Activated naive CD8-positive, alpha-beta T cell treated with anti-CD3 and anti-CD28 coated beads, Interleukin-2, amount 10 ng/mL, durations not matched to agents 7 days and 5 days (primary cell): ENCODE measurements around the gene TNN. TPM values are rescaled to one million over a fixed set of nuclear protein-coding genes. Genes with fewer than 3 reads are reported as not detected.
"Not testable (repeated sequence)": the region's sequence is repeated elsewhere in the genome, so short reads cannot be mapped to it uniquely, and the experiment has no call there.

Source experiments
- ATAC-seq: fragments of 150-1000 bp; cut with Tn5 transposase; one replicate; pipeline ENCODE4 v1.10.0; 2021; ENCODE audit warnings: low read depth, moderate library complexity
- POLR2A ChIA-PET: fragments of 350-600 bp; sonication (Branson Sonifier 250); formaldehyde crosslinking; loops from one replicate; lab custom pipeline; 2021; ENCODE audit warnings: antibody characterized with exemption; lab: Charles Lee
- DNase-seq: peaks from one replicate; pipeline ENCODE4 v3.0.0; 2021
- H3K27ac Mint-ChIP-seq: one replicate; pipeline ENCODE4 v1.8.0; 2022; ENCODE audit warnings: mild to moderate bottlenecking, mixed read lengths
- H3K27me3 Mint-ChIP-seq: one replicate; pipeline ENCODE4 v1.8.0; 2022; ENCODE audit warnings: mild to moderate bottlenecking, moderate library complexity, mixed read lengths
- H3K36me3 Mint-ChIP-seq: one replicate; pipeline ENCODE4 v1.8.0; 2021; ENCODE audit warnings: mild to moderate bottlenecking, mixed read lengths
- H3K4me1 Mint-ChIP-seq: one replicate; pipeline ENCODE4 v1.8.0; 2021; ENCODE audit warnings: mixed read lengths
- H3K4me3 Mint-ChIP-seq: one replicate; pipeline ENCODE4 v1.8.0; 2022; ENCODE audit warnings: mild to moderate bottlenecking, moderate library complexity, mixed read lengths
- H3K9me3 Mint-ChIP-seq: one replicate; pipeline ENCODE4 v1.8.0; 2021; ENCODE audit warnings: mixed read lengths
- total RNA-seq, 2 experiments: library from RNA; stranded (reverse); gene quantifications; one replicate each; pipeline ENCODE4 v1.2.3, GENCODE V29; 2021

TNN gene
- total RNA-seq, 2 experiments from 2014 or later = not detected

- DNase-seq (no peak), ATAC-seq (no peak)
Observed at GRCh38 chr1:175099916-175100315, 32.3 kb downstream of the TNN start.

GRCh38 chr1:175102166-175102565 is 34.5 kb downstream of the TNN start:
- POLR2A ChIA-PET, ATAC-seq, DNase-seq: not testable (repeated sequence)

More at GRCh38 chr1:175099916-175100315, 32.3 kb downstream of the TNN start:
- H3K27me3 Mint-ChIP-seq = no peaks in the 10 kb centered on the region
- peaks cover 3% of the 10 kb centered on the region for H3K9me3 Mint-ChIP-seq
- POLR2A ChIA-PET = no interaction called here
- no peak overlapping the region for H3K4me3 Mint-ChIP-seq
- no peaks in the 10 kb centered on the region for H3K4me1 Mint-ChIP-seq
- no peak overlapping the region for H3K27ac Mint-ChIP-seq
- no peaks in the 10 kb centered on the region for H3K36me3 Mint-ChIP-seq

GRCh38 chr1:175106536-175106935 is 38.9 kb downstream of the TNN start:
- H3K4me3 Mint-ChIP-seq, POLR2A ChIA-PET, H3K27ac Mint-ChIP-seq, H3K4me1 Mint-ChIP-seq, H3K9me3 Mint-ChIP-seq, H3K27me3 Mint-ChIP-seq, DNase-seq, ATAC-seq, H3K36me3 Mint-ChIP-seq: not testable (repeated sequence)

More at GRCh38 chr1:175102166-175102565, 34.5 kb downstream of the TNN start:
- not testable (repeated sequence) for H3K4me1 Mint-ChIP-seq, H3K27ac Mint-ChIP-seq, H3K4me3 Mint-ChIP-seq, H3K27me3 Mint-ChIP-seq, H3K36me3 Mint-ChIP-seq, H3K9me3 Mint-ChIP-seq

- ATAC-seq, H3K27me3 Mint-ChIP-seq, H3K4me3 Mint-ChIP-seq, H3K36me3 Mint-ChIP-seq, H3K4me1 Mint-ChIP-seq, H3K27ac Mint-ChIP-seq, H3K9me3 Mint-ChIP-seq, DNase-seq, POLR2A ChIA-PET: not testable (repeated sequence)
Observed at GRCh38 chr1:175108331-175108820, 40.7 kb downstream of the TNN start.

GRCh38 chr1:175114996-175115395 is 47.4 kb downstream of the TNN start:
- Mint-ChIP-seq H3K27ac (no peak overlapping the region), H3K36me3 (no peaks in the 10 kb centered on the region), H3K4me3 (no peak overlapping the region), H3K9me3 (peaks cover 6% of the 10 kb centered on the region), H3K27me3 (peaks cover 5% of the 10 kb centered on the region), H3K4me1 (no peaks in the 10 kb centered on the region)
- POLR2A ChIA-PET = no interaction called here
- DNase-seq (no peak), ATAC-seq (no peak)

GRCh38 chr1:175116210-175116798 is 48.7 kb downstream of the TNN start:
- no peaks in the 10 kb centered on the region for H3K36me3 Mint-ChIP-seq
- H3K4me3 Mint-ChIP-seq = no peak overlapping the region
- H3K27ac Mint-ChIP-seq = no peak overlapping the region
- no peaks in the 10 kb centered on the region for H3K4me1 Mint-ChIP-seq
- DNase-seq = no peak
- POLR2A ChIA-PET = no interaction called here
- peaks cover 5% of the 10 kb centered on the region for H3K27me3 Mint-ChIP-seq
- no peak for ATAC-seq
- H3K9me3 Mint-ChIP-seq = peaks cover 6% of the 10 kb centered on the region

- Mint-ChIP-seq H3K27me3 (peaks cover 3% of the 10 kb centered on the region), H3K27ac (no peak overlapping the region), H3K4me1 (no peaks in the 10 kb centered on the region), H3K36me3 (no peaks in the 10 kb centered on the region), H3K4me3 (no peak overlapping the region), H3K9me3 (peaks cover 6% of the 10 kb centered on the region)
- DNase-seq = no peak
- no peak for ATAC-seq
- POLR2A ChIA-PET = no interaction called here
Observed at GRCh38 chr1:175116903-175117302, 49.3 kb downstream of the TNN start.

GRCh38 chr1:175118375-175119367 is 51.0 kb downstream of the TNN start:
- DNase-seq (no peak), ATAC-seq (no peak)
- Mint-ChIP-seq H3K27me3 (peaks cover 3% of the 10 kb centered on the region), H3K36me3 (no peaks in the 10 kb centered on the region), H3K4me1 (no peaks in the 10 kb centered on the region), H3K9me3 (peaks cover 3% of the 10 kb centered on the region), H3K4me3 (no peak overlapping the region), H3K27ac (no peak overlapping the region)
- POLR2A ChIA-PET = no interaction called here

- DNase-seq (no peak), ATAC-seq (no peak)
- H3K27me3 Mint-ChIP-seq = no peaks in the 10 kb centered on the region
- H3K36me3 Mint-ChIP-seq = no peaks in the 10 kb centered on the region
- H3K9me3 Mint-ChIP-seq = no peaks in the 10 kb centered on the region
- no peak overlapping the region for H3K4me3 Mint-ChIP-seq
- POLR2A ChIA-PET = no interaction called here
- H3K27ac Mint-ChIP-seq = no peak overlapping the region
- no peaks in the 10 kb centered on the region for H3K4me1 Mint-ChIP-seq
Observed at GRCh38 chr1:175120511-175120910, 52.9 kb downstream of the TNN start.

GRCh38 chr1:175124861-175125260 is 57.2 kb downstream of the TNN start:
- POLR2A ChIA-PET = interaction anchor here (1.0 kb wide), 1 partner anchor 95 kb away, joined by 12 read pairs; no protein-coding TSS in a partner anchor

GRCh38 chr1:175126347-175126746 is 58.7 kb downstream of the TNN start:
- H3K36me3 Mint-ChIP-seq = no peaks in the 10 kb centered on the region
- no peak for DNase-seq
- H3K27me3 Mint-ChIP-seq = peaks cover 3% of the 10 kb centered on the region
- H3K4me3 Mint-ChIP-seq = no peak overlapping the region
- POLR2A ChIA-PET = no interaction called here
- ATAC-seq = no peak
- no peak overlapping the region for H3K27ac Mint-ChIP-seq
- H3K9me3 Mint-ChIP-seq = no peaks in the 10 kb centered on the region
- peaks cover 3% of the 10 kb centered on the region for H3K4me1 Mint-ChIP-seq

More at GRCh38 chr1:175124861-175125260, 57.2 kb downstream of the TNN start:
- DNase-seq = no peak
- Mint-ChIP-seq H3K27me3 (peaks cover 3% of the 10 kb centered on the region), H3K9me3 (no peaks in the 10 kb centered on the region), H3K4me1 (peaks cover 3% of the 10 kb centered on the region), H3K27ac (no peak overlapping the region), H3K36me3 (no peaks in the 10 kb centered on the region), H3K4me3 (no peak overlapping the region)
- ATAC-seq = no peak

- Mint-ChIP-seq H3K27me3 (peaks cover 3% of the 10 kb centered on the region), H3K27ac (no peak overlapping the region), H3K9me3 (no peaks in the 10 kb centered on the region), H3K4me3 (no peak overlapping the region), H3K36me3 (no peaks in the 10 kb centered on the region), H3K4me1 (peaks cover 3% of the 10 kb centered on the region)
- ATAC-seq (no peak), DNase-seq (no peak)
- POLR2A ChIA-PET = no interaction called here
Observed at GRCh38 chr1:175127565-175127964, 59.9 kb downstream of the TNN start.

- peaks cover 3% of the 10 kb centered on the region for H3K4me1 Mint-ChIP-seq
- H3K36me3 Mint-ChIP-seq = no peaks in the 10 kb centered on the region
- H3K27me3 Mint-ChIP-seq = peaks cover 6% of the 10 kb centered on the region
- H3K9me3 Mint-ChIP-seq = no peaks in the 10 kb centered on the region
- no peak for DNase-seq
- no peak for ATAC-seq
- POLR2A ChIA-PET = no interaction called here
- no peak overlapping the region for H3K4me3 Mint-ChIP-seq
- H3K27ac Mint-ChIP-seq = no peak overlapping the region
Observed at GRCh38 chr1:175128523-175128922, 60.9 kb downstream of the TNN start.
